Epithelial cell of proximal tubule (primary cell): ENCODE measurements around the gene KRAS. TPM values are rescaled to one million over a fixed set of nuclear protein-coding genes. Genes with fewer than 3 reads are reported as not detected.

Experiments
- DNase-seq: peaks from one replicate; pipeline ENCODE4 v3.0.0-alpha.2; 2011; ENCODE audit warnings: low read depth
- H3K4me3 ChIP-seq: 2 replicates; pipeline ENCODE4 v1.5.1; 2011; ENCODE audit warnings: low read depth, mild to moderate bottlenecking, low read length
- CTCF ChIP-seq: conservative IDR thresholded peaks from 2 replicates; pipeline ENCODE4 v1.5.1; 2012; ENCODE audit warnings: low read depth, mild to moderate bottlenecking, low read length
- total RNA-seq: library from RNA; depleted of rRNA; stranded (reverse); fragments of >200 nt; gene quantifications from 2 replicates; pipeline ENCODE4 v1.2.3, GENCODE V29; 2015

KRAS gene
- total RNA-seq, 1 donor from 2014 or later = 15.3 TPM

DNA sequence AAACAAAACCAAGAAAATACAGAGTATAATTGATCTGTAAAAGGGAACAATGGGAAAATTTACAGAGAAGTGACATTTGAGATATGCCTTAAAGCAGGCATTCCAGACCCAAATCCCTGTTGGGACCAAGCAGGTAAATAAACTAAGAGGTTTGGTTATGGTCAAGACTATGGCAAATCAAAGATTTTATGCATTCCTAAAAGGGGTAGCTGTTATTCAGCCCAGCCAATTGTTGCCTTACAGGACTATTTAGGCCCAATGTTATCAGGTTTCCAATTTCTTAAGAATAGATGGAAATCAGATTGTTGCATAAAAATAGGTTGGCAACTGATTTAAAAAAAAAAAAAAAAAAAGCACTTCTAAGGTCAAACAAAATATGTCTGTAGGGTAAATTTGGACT, 61.1 kb downstream of the KRAS start:
- DNase-seq = no peak
- H3K4me3 ChIP-seq = no peak overlapping the region
- no peak for TF ChIP-seq CTCF

GRCh38 chr12:25187781-25188180, 62.9 kb downstream of the KRAS start:
- no peak overlapping the region for H3K4me3 ChIP-seq
- no peak for DNase-seq
- no peak for TF ChIP-seq CTCF

DNA sequence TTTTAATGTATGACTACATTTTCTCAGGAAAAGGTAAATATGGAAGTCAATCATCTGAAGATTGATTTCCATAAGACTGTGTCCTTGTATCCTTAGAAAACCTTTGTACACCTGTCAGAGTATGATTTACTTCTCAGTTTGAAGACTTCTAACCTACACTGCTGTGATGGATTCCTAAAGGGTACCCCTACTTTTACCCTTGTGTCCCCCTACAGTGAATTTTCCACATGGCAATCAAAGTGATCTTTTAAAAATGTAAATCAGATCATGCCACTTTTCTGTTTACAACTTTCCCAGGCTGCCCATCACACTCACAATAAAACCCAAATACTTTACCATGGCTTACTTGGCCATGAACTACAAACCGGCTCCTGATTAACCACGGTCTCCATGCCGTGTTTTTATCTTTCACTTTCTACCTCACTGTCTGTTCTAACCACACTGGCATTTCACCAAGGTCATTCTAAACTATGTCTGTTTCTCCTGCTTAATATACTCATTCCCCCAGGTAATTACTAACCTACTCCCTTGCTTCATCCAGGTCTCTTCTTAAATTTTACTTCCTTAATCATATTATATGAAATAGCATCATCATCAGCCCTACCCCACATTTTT, 63.8 kb downstream of the KRAS start:
- H3K4me3 ChIP-seq = peak overlapping the region; percentile 19
- TF ChIP-seq CTCF = no peak
- no peak for DNase-seq

GRCh38 chr12:25186038-25186787, 64.5 kb downstream of the KRAS start:
- no peak overlapping the region for H3K4me3 ChIP-seq
- no peak for DNase-seq
- TF ChIP-seq CTCF = no peak

- TF ChIP-seq CTCF = no peak
- no peak for DNase-seq
- no peak overlapping the region for H3K4me3 ChIP-seq
Observed at GRCh38 chr12:25184132-25184531, 66.6 kb downstream of the KRAS start.

- no peak for DNase-seq
- no peak for TF ChIP-seq CTCF
- no peak overlapping the region for H3K4me3 ChIP-seq
Observed at GRCh38 chr12:25182765-25183164, 68.0 kb downstream of the KRAS start.

DNA sequence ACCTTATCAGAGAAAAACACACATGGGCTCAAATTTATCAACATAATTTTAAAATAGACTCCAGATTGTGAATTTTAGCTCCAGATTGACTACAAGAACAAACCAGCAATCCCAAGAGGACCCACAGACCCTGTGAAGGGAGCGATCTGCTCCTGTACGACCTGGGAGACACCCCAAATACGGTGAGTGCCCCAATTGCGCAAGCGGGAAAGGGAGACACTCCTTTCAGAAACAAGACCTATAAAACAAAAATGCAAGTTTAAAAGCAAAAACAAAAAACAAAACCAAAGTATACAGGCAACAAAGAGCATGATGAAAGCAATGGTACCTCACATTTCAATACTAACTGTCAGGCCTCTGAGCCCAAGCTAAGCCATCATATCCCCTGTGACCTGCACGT, 87.9 kb downstream of the KRAS start:
- no peak for DNase-seq
- no peak overlapping the region for H3K4me3 ChIP-seq
- no peak for TF ChIP-seq CTCF
